Activated CD4-positive, alpha-beta T cell treated with anti-CD3 and anti-CD28 coated beads, Interleukin-2, amount 50 U/mL, for 48 hours (primary cell): ENCODE results near the gene CNDP2.
"Not testable (repeated sequence)": the region's sequence is repeated elsewhere in the genome, so short reads cannot be mapped to it uniquely, and the experiment has no call there.

Experiments
- DNase-seq, 2 experiments: peaks; one replicate each; pipeline ENCODE4 v3.0.0-alpha.2; 2020

The CNDP2 gene

GRCh38 chr18:74519320-74520095, 23.3 kb downstream of the CNDP2 start:
- DNase-seq = no peak

GRCh38 chr18:74520096-74520833, 24.1 kb downstream of the CNDP2 start:
- DNase-seq = no peak

DNA sequence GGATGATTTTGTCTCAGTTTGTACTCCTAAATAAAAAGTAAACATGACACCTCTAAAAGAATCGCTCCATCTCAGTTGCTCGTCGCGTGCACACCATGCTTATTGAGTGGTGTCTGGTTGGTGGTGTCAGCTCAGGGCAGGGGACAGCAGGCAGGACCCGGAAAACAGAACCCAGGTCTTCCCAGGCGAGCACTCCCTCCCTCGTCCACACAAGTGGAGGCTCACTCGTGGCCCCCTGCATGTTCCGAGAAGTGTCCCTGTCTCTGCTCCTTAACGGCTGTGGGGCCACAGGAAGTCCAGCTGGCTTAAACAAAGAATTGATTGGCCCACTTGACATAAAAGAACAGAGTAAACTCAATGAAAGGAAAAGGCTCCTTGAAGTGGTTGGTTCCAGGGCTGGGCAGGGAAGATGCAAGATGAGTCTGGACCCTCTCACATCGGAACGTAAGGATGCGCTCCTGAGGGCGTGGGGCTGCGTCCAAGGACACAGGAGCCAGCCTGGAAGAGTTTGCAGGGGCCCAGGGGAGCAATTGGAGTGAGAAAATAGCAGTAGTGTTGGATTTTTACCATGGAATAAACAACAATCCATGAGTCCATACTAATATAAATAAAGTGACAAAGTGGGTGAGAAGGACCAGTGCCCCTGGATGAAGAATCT, 25.0 kb downstream of the CNDP2 start:
- no peak for DNase-seq

- DNase-seq = no peak
Observed at GRCh38 chr18:74522635-74523548, 26.7 kb downstream of the CNDP2 start.

DNA sequence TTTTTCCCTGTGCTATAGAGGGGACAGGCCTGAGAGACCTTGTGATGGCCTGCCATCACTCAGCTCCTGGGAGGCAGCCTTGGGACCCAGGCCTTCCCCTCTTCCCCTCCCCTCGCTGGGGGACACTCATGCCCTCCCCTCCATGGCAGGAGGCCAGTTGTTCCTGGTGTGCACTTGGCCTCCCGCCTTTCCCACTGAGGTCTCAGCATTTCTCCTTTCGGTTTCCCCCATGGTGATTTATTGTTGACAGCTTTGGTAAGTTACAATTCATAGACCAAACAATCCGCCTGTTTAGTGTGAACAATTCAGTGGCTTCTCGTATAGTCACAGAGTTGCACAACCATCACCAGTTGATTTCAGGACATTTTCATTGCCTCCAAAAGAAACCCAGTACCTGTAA, 27.9 kb downstream of the CNDP2 start:
- DNase-seq = no peak

GRCh38 chr18:74524915-74525314, 28.8 kb downstream of the CNDP2 start:
- not testable (repeated sequence) for DNase-seq

DNA sequence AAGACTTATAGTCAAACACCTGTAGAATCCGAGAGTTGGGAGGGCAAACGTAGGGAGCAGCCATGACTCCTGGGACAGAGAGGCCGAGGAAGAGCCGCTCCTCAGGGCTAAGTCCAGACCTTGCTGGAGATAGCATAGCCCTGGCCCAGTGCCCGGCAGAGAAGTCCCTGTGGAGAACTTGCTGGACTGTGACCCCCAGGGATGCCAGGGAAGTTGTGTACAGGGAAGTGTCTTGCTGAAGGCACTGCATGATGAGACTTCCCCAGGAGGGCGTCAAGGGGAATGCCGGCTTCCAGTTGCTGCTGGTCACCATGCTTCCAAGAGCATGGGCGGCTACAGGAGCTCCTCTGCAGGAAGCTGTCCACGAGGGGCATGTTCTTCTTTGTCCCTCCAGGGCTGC, 29.6 kb downstream of the CNDP2 start:
- DNase-seq = no peak

DNA sequence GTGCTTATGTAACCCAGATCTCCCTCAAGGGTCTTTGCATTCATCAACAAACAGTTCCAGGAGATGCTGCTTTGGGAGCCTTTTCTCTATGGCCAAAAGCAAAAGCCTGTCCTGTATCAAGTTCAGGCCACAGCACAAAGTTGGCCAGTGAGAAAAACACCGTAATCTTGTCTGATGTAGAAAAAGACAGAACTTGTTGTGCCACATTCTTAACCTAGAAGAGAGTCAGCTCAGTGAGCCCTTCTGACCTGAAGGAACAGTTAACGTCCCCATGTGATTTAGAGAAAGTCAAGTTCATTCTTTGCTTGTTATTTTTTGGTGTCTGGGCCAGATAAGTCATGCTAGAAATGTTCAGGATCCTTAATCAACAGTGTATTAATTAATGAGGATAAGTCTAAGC, 30.3 kb downstream of the CNDP2 start:
- DNase-seq = no peak

- no peak for DNase-seq
Observed at GRCh38 chr18:74528478-74528877, 32.3 kb downstream of the CNDP2 start.

DNA sequence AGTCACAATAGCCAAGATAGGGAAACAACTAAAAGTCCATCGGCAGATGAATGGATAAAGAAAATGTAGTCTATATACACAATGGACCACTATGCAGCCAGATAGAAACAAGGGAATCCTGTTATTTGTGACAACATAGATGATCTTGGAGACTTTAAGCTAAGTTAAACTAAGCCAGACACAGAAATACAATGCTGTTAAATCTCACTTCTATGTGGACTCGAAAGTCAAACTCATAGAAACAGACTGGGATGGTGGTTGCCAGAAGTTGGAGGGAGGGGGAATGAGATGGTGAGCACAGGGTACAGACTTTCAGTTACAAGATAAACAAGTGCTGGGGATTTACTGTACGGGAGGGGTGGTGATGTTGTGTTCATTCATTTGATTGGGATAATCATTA, 32.8 kb downstream of the CNDP2 start:
- DNase-seq = no peak

GRCh38 chr18:74529378-74529777, 33.2 kb downstream of the CNDP2 start:
- no peak for DNase-seq

DNA sequence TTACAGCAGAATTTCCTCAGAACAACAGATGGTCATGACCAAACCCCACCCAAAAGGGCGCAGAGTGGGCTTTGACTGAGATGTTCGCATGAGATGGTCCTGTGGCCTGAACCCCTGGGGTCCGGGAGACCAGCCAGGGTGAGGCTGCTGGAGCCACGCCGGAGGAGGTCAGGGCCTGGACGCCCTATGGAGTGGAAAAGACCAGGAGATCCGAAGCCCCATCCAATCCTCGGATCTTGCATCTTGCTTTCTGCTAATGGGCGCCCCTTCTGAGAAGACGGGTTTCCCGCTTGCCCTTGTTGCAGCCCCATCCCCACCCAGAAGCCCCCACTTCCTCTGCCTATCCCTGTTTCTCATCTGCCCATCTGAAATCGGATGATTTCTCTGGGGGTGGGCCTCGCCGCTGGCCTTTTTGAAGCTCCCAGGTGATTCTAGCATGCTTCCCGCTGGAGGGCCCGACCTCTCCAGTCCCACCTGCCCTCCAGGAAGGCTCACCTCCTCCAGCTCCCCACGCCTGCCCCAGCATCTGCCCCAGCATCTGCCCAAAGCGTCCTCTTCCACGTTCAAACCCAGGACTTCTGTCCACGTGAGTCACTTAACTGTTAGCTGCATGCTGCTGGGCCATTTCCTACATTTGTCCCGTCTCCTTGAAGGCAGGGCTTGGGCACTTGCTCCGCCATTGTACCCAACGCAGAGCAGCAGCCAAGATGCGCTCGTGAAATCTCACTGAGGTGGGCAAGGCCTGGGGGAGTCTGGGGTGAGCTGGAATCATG, 33.8 kb downstream of the CNDP2 start:
- DNase-seq = no peak

- no peak for DNase-seq
Observed at GRCh38 chr18:74530584-74530862, 34.4 kb downstream of the CNDP2 start.

DNA sequence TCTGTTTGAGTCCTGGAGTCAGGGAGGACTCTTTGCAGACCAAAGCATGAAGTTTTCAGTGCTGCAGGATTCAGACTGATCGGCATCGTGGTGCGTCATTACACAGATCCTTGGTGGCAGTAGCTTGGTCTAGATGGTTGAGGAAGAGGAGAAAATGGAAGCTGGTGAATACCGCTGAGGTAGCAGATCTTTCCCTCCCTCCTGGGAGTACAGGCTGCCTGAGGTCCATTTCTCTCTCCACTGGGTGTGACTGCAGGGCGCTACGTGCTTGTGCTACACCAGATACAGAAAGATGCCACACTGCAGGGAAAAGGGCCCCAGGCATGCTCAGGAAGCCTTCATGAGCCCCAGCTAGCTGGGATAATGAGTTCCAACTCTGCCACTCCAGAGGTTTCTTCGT, 34.9 kb downstream of the CNDP2 start:
- no peak for DNase-seq

- DNase-seq = no peak
Observed at GRCh38 chr18:74532511-74533025, 36.4 kb downstream of the CNDP2 start.

DNA sequence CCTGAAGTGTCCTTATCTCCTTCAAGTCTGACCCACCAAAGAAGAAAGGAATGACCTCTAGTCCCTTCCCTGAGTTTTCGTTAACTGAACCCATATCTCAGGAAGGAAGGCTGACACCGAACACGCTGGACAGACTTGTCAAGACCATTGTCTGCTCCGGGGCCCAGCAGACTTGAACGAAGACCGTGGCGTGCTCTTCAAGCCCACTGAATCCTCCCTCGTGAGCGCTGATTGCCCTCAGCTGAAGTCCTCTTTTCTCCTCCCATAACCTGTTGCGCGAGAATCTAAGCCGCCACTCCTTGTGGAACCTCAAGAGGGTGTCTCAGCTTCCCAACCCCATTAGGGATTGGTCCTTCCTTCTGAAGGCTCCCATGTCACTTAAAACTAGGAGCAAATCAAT, 37.5 kb downstream of the CNDP2 start:
- no peak for DNase-seq

DNA sequence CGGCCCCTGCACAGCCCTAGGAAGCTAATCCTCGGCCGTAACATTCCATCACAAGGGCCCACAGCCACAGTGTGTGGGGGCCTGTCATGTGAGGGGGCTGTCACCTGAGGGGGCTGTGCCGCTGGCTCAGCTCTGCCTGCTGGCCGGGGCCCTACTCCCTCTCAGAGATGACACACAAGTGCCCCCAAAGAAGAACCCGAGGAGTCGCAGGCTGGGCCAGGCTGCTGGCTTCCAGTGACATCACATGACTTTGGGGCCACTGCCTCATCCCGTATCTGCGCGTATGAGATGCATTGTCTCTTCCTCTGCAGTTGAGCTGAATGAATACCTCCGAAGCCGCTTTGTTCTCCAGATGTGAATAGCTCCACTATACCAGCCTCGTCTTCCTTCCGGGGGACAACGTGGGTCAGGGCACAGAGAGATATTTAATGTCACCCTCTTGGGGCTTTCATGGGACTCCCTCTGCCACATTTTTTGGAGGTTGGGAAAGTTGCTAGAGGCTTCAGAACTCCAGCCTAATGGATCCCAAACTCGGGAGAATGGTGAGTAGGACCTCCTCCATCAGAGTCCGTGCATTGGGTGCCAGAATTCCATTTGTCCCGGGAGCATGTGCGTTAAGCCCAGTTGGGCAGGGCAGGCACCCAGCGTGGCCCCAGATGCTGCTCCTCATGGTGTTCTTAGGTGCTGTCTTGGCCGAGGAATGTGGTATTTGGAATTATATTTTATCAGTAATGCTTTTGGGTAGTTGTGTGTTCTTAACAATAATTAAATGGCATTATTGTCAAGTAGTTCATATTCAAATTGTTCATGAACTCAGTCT, 38.2 kb downstream of the CNDP2 start, which contains the start of gene CNDP1:
Gene CNDP1 (plus strand): TSS at position 351 of the 820 bp plus-strand sequence. CDS start 168 bp downstream, at position 519.
- no peak for DNase-seq

DNA sequence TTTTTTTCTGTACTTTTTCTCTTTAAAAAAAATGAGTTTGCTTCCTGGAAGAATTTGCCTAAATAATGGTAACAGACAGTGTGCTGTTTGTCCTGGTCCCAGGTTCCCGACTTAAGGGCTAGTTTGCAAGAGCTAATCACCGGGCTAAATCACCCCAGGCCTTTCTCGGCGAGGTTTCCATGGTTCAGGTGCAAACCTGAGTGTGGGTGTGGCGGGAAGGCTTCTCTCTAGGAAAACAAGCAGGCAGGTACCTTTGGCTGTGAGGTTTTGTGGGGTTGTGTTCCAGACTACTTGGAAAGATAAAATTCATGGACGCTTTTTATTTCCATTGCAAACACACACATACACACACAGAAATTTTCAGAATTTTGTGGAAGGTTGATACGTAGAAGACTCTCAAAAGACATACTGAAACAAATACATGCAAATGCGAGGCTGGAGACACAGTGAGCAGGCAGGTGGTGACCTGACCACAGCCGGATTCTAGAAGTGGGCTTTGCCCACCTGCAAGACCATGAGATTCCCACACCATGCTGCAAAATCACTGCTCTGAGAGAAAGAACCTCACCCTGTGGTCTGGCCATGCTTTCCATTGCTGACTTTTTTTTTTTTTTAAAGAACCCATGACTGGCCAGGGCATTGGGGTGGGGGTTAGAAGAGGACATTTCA, 39.0 kb downstream of the CNDP2 start:
- no peak for DNase-seq

DNA sequence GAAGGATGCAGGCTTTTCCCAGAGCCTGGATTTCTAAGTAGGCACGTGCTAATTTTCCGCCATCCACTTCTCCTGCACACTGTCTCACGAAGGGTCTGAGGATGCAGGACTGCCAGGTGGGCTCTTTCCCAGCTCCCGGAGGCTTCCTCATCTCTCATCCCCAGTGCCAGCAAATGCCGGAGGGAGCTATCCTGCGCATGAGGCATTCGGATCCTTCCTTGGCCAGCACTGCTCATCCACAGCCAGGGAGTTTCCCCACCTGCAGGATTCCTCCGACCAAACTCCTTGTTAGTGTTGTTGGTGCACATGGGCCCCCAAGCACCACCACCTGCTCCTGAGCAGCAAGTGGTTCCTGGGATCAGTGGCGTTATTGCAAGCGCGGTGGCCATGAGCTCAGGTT, 43.1 kb downstream of the CNDP2 start:
- DNase-seq = no peak

GRCh38 chr18:74540652-74541421, 44.7 kb downstream of the CNDP2 start:
- no peak for DNase-seq
